Nephron progenitor cell (in vitro differentiated cells): ENCODE results near the gene MAN2A2.

Source experiments
- DNase-seq: peaks from one replicate; pipeline ENCODE4 v3.0.0; 2021
- H3K27ac Mint-ChIP-seq: 2 replicates; pipeline ENCODE4 v1.8.0; 2021; ENCODE audit warnings: mild to moderate bottlenecking, moderate library complexity, mixed read lengths
- H3K27me3 Mint-ChIP-seq: 2 replicates; pipeline ENCODE4 v1.8.0; 2021; ENCODE audit warnings: mild to moderate bottlenecking, low read depth, mixed read lengths; ENCODE audit not compliant: poor library complexity
- H3K36me3 Mint-ChIP-seq: 2 replicates; pipeline ENCODE4 v1.8.0; 2021; ENCODE audit warnings: low read depth, mixed read lengths
- H3K4me1 Mint-ChIP-seq: 2 replicates; pipeline ENCODE4 v1.8.0; 2021; ENCODE audit warnings: mixed read lengths
- H3K4me3 Mint-ChIP-seq: 2 replicates; pipeline ENCODE4 v1.8.0; 2021; ENCODE audit warnings: mild to moderate bottlenecking, moderate library complexity, mixed read lengths
- H3K9me3 Mint-ChIP-seq: 2 replicates; pipeline ENCODE4 v1.8.0; 2021; ENCODE audit warnings: mild to moderate bottlenecking, moderate library complexity, mixed read lengths
- CTCF ChIP-seq: fragments of 200-600 bp; sonication (generic); IDR thresholded peaks from 2 replicates; pipeline ENCODE4 v1.5.0; 2021; ENCODE audit warnings: antibody characterized with exemption

The MAN2A2 gene

GRCh38 chr15:90860450-90860849, 42.7 kb upstream of the MAN2A2 start:
- Mint-ChIP-seq H3K4me1 (peaks cover 26% of the 10 kb centered on the region), H3K27ac (no peak overlapping the region), H3K36me3 (no peaks in the 10 kb centered on the region), H3K4me3 (no peak overlapping the region), H3K27me3 (peaks cover 3% of the 10 kb centered on the region), H3K9me3 (no peaks in the 10 kb centered on the region)
- no peak for DNase-seq
- TF ChIP-seq CTCF: no peak

GRCh38 chr15:90860942-90861675, 42.0 kb upstream of the MAN2A2 start:
- Mint-ChIP-seq H3K36me3 (no peaks in the 10 kb centered on the region), H3K4me3 (no peak overlapping the region), H3K27me3 (peaks cover 3% of the 10 kb centered on the region), H3K9me3 (no peaks in the 10 kb centered on the region), H3K4me1 (peaks cover 31% of the 10 kb centered on the region), H3K27ac (no peak overlapping the region)
- TF ChIP-seq CTCF: no peak
- no peak for DNase-seq

- H3K27ac Mint-ChIP-seq: no peak overlapping the region
- H3K4me3 Mint-ChIP-seq: no peak overlapping the region
- no peaks in the 10 kb centered on the region for H3K36me3 Mint-ChIP-seq
- H3K9me3 Mint-ChIP-seq: no peaks in the 10 kb centered on the region
- no peaks in the 10 kb centered on the region for H3K27me3 Mint-ChIP-seq
- no peak for TF ChIP-seq CTCF
- H3K4me1 Mint-ChIP-seq: peaks cover 45% of the 10 kb centered on the region
- DNase-seq: no peak
Measured at GRCh38 chr15:90862487-90862886, 40.6 kb upstream of the MAN2A2 start.

- Mint-ChIP-seq H3K36me3 (no peaks in the 10 kb centered on the region), H3K4me1 (peaks cover 52% of the 10 kb centered on the region), H3K27me3 (no peaks in the 10 kb centered on the region), H3K4me3 (no peak overlapping the region), H3K27ac (no peak overlapping the region), H3K9me3 (no peaks in the 10 kb centered on the region)
- no peak for TF ChIP-seq CTCF
- DNase-seq: no peak
Measured at GRCh38 chr15:90862964-90863778, 39.9 kb upstream of the MAN2A2 start.

- Mint-ChIP-seq H3K4me3 (no peak overlapping the region), H3K27ac (no peak overlapping the region), H3K4me1 (peaks cover 60% of the 10 kb centered on the region), H3K9me3 (no peaks in the 10 kb centered on the region), H3K27me3 (no peaks in the 10 kb centered on the region), H3K36me3 (no peaks in the 10 kb centered on the region)
- no peak for DNase-seq
- TF ChIP-seq CTCF: no peak
Measured at GRCh38 chr15:90863987-90864386, 39.1 kb upstream of the MAN2A2 start.
